ENCODE measurements around the gene TRABD2B.
A peak's percentile ranks its signal among the peaks of the same experiment; 100 is the strongest.

The TRABD2B gene

DNA sequence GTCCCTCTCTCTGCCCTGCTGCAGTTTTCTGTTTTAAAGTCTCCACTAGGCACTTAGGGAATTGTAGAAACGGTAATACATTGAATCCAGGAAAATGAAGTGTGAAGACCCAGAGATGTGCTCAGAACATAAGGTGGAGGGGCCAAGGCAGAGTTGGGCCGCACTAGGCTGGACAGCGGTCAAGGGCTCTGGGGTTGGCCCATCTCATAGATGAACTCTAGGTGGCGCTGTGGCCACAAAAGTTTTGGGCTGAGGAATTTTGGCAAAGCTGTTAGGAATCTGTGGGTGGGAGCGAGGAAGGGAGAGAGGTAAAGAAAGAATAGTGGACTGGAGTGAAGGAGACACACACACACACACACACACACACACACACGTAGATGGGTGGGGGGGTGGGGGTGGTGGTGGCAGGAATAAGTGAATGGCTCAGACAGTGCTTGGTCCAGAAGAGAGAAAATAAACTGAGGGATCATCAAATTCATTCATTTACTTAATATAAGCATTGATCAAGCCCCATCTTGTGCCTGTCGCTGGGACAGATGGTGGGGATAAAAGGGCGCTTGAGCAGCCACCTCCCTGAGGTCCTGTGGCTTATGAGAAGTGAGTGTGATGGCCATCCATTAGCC is 258.5 kb downstream of the TRABD2B start:
- peaks cover 0 to 2% (median 0%) of the 10 kb centered on the region in 3 experiments for H3K27me3 ChIP-seq (ENCODE audit: control insufficient read depth in 3 of 3, insufficient read depth in 3 of 3, low read depth in 1 of 3, low read length in 3 of 3)
- no peak overlapping the region for H3K9ac ChIP-seq (ENCODE audit: low read depth, low read length, poor library complexity)
- H3K4me2 ChIP-seq (ENCODE audit: insufficient read depth, low read length, poor library complexity, severe bottlenecking), result no peak overlapping the region
- no peaks in the 10 kb centered on the region for H3K36me3 ChIP-seq (replicated peaks in 1 of 2; ENCODE audit: control insufficient read depth in 2 of 2, insufficient read depth in 2 of 2, low read length in 2 of 2)
- no peak overlapping the region for H3K27ac ChIP-seq (replicated peaks; ENCODE audit: low read length)
- H3K4ac ChIP-seq (ENCODE audit: low read length), result no peak overlapping the region
- no peak overlapping the region for H4K91ac ChIP-seq (ENCODE audit: low read depth, low read length, poor library complexity)
- H2AK5ac ChIP-seq (ENCODE audit: low read depth, low read length), result no peak overlapping the region
- H3K14ac ChIP-seq (ENCODE audit: low read length), result no peak overlapping the region
- H4K8ac ChIP-seq (ENCODE audit: low read depth, low read length), result no peak overlapping the region
- H3K79me1 ChIP-seq (ENCODE audit: low read depth, low read length), result no peaks in the 10 kb centered on the region
- H3K9me3 ChIP-seq (replicated peaks in 1 of 2; ENCODE audit: control insufficient read depth in 2 of 2, insufficient read depth in 1 of 2, low read depth in 1 of 2, low read length in 2 of 2), result peaks cover 0 to 4% of the 10 kb centered on the region in 2 donors
- no peak overlapping the region for H2BK12ac ChIP-seq (ENCODE audit: low read length)
- no peak overlapping the region for H2BK15ac ChIP-seq (ENCODE audit: low read length)
- H3K23ac ChIP-seq (ENCODE audit: low read depth, low read length, poor library complexity), result no peak overlapping the region
- H3K4me3 ChIP-seq (ENCODE audit: low read length in 2 of 2), result no peak overlapping the region
- no peak overlapping the region for H2AFZ ChIP-seq (ENCODE audit: low read length)
- no peak overlapping the region for H2BK120ac ChIP-seq (ENCODE audit: low read depth, low read length)
- H3K4me1 ChIP-seq (ENCODE audit: control insufficient read depth in 2 of 2, insufficient read depth in 1 of 2, low read depth in 1 of 2, low read length in 2 of 2), result no peaks in the 10 kb centered on the region
- peak; percentile 78 for DNase-seq (ENCODE audit: low spot score)
- WGBS, 2 donors (ENCODE audit: extremely low coverage in 2 of 2, insufficient read length in 2 of 2, insufficient replicate concordance in 1 of 2), result no CpG with 5 or more reads among the region's 8 CpGs
- no peak overlapping the region for H2BK5ac ChIP-seq (ENCODE audit: low read length)
- H3K18ac ChIP-seq (ENCODE audit: low read length), result no peak overlapping the region

DNA sequence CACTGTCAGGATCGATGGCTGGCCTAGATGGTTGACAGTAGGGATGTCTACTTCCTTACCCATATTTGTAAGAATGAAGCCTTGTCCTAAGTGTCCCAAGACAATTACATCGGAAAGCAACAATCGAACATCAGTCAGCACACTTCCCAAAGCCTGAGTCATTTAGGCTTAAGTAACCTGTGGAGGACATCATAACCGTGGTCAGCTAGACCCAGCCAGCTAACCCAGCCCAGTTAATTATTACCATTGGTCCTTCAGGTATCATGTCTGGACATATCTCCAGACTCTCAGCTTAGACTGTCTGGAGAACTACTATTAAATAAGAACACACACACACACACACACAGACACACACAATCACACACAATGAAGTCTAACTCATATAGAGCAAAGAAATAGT is 264.7 kb downstream of the TRABD2B start:
- WGBS, 2 donors (ENCODE audit: extremely low coverage in 2 of 2, insufficient read length in 2 of 2, insufficient replicate concordance in 1 of 2), result no CpG with 5 or more reads among the region's 4 CpGs
- no peak overlapping the region for H3K4ac ChIP-seq (ENCODE audit: low read length)
- H4K8ac ChIP-seq (ENCODE audit: low read depth, low read length), result no peak overlapping the region
- no peaks in the 10 kb centered on the region for H3K4me1 ChIP-seq (ENCODE audit: control insufficient read depth in 2 of 2, insufficient read depth in 1 of 2, low read depth in 1 of 2, low read length in 2 of 2)
- no peak overlapping the region for H3K4me3 ChIP-seq (ENCODE audit: low read length in 2 of 2)
- no peak for DNase-seq (ENCODE audit: low spot score)
- H3K14ac ChIP-seq (ENCODE audit: low read length), result no peak overlapping the region
- H3K4me2 ChIP-seq (ENCODE audit: insufficient read depth, low read length, poor library complexity, severe bottlenecking), result no peak overlapping the region
- H3K9me3 ChIP-seq (replicated peaks in 1 of 2; ENCODE audit: control insufficient read depth in 2 of 2, insufficient read depth in 1 of 2, low read depth in 1 of 2, low read length in 2 of 2), result peaks cover 0 to 2% of the 10 kb centered on the region in 2 donors
- no peak overlapping the region for H2BK5ac ChIP-seq (ENCODE audit: low read length)
- H3K23ac ChIP-seq (ENCODE audit: low read depth, low read length, poor library complexity), result no peak overlapping the region
- H3K36me3 ChIP-seq (replicated peaks in 1 of 2; ENCODE audit: control insufficient read depth in 2 of 2, insufficient read depth in 2 of 2, low read length in 2 of 2), result no peaks in the 10 kb centered on the region
- peak overlapping the region; percentile 53 for H4K91ac ChIP-seq (ENCODE audit: low read depth, low read length, poor library complexity)
- H3K27ac ChIP-seq (replicated peaks; ENCODE audit: low read length), result no peak overlapping the region
- no peak overlapping the region for H2AFZ ChIP-seq (ENCODE audit: low read length)
- peaks cover 0 to 4% (median 2%) of the 10 kb centered on the region in 3 experiments for H3K27me3 ChIP-seq (ENCODE audit: control insufficient read depth in 3 of 3, insufficient read depth in 3 of 3, low read depth in 1 of 3, low read length in 3 of 3)
- no peak overlapping the region for H2BK15ac ChIP-seq (ENCODE audit: low read length)
- no peak overlapping the region for H3K9ac ChIP-seq (ENCODE audit: low read depth, low read length, poor library complexity)
- no peak overlapping the region for H2BK12ac ChIP-seq (ENCODE audit: low read length)
- H2AK5ac ChIP-seq (ENCODE audit: low read depth, low read length), result no peak overlapping the region
- H3K18ac ChIP-seq (ENCODE audit: low read length), result no peak overlapping the region
- no peak overlapping the region for H2BK120ac ChIP-seq (ENCODE audit: low read depth, low read length)
- H3K79me1 ChIP-seq (ENCODE audit: low read depth, low read length), result no peaks in the 10 kb centered on the region

DNA sequence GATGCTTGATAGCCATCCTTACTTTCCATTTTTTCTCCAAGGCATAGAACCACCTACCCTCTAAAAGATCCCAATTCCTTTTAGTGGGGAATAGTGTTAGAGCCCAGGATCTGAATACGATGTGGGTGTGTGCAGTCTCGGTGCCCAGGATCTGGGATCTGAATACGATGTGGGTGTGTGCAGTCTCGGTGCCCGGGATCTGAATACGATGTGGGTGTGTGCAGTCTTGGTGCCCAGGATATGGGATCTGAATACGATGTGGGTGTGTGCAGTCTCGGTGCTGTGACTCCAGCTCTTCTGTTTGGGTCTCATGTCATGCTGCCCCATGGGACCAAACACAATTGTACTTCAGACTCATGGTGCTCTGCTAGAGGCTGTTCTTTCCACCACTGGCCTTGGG is 265.5 kb downstream of the TRABD2B start:
- H3K9ac ChIP-seq (ENCODE audit: low read depth, low read length, poor library complexity), result no peak overlapping the region
- H4K91ac ChIP-seq (ENCODE audit: low read depth, low read length, poor library complexity), result no peak overlapping the region
- no peak overlapping the region for H3K23ac ChIP-seq (ENCODE audit: low read depth, low read length, poor library complexity)
- H3K4ac ChIP-seq (ENCODE audit: low read length), result no peak overlapping the region
- DNase-seq (ENCODE audit: low spot score), result no peak
- peaks cover 0 to 4% (median 3%) of the 10 kb centered on the region in 3 experiments for H3K27me3 ChIP-seq (ENCODE audit: control insufficient read depth in 3 of 3, insufficient read depth in 3 of 3, low read depth in 1 of 3, low read length in 3 of 3)
- H2AK5ac ChIP-seq (ENCODE audit: low read depth, low read length), result no peak overlapping the region
- H3K9me3 ChIP-seq (replicated peaks in 1 of 2; ENCODE audit: control insufficient read depth in 2 of 2, insufficient read depth in 1 of 2, low read depth in 1 of 2, low read length in 2 of 2), result no peaks in the 10 kb centered on the region
- no peaks in the 10 kb centered on the region for H3K79me1 ChIP-seq (ENCODE audit: low read depth, low read length)
- no peak overlapping the region for H3K4me3 ChIP-seq (ENCODE audit: low read length in 2 of 2)
- no peak overlapping the region for H2BK5ac ChIP-seq (ENCODE audit: low read length)
- no peak overlapping the region for H2BK120ac ChIP-seq (ENCODE audit: low read depth, low read length)
- no peaks in the 10 kb centered on the region for H3K36me3 ChIP-seq (replicated peaks in 1 of 2; ENCODE audit: control insufficient read depth in 2 of 2, insufficient read depth in 2 of 2, low read length in 2 of 2)
- H3K14ac ChIP-seq (ENCODE audit: low read length), result no peak overlapping the region
- H2BK15ac ChIP-seq (ENCODE audit: low read length), result no peak overlapping the region
- no peaks in the 10 kb centered on the region for H3K4me1 ChIP-seq (ENCODE audit: control insufficient read depth in 2 of 2, insufficient read depth in 1 of 2, low read depth in 1 of 2, low read length in 2 of 2)
- no peak overlapping the region for H3K27ac ChIP-seq (replicated peaks; ENCODE audit: low read length)
- H4K8ac ChIP-seq (ENCODE audit: low read depth, low read length), result no peak overlapping the region
- no peak overlapping the region for H3K4me2 ChIP-seq (ENCODE audit: insufficient read depth, low read length, poor library complexity, severe bottlenecking)
- no peak overlapping the region for H2AFZ ChIP-seq (ENCODE audit: low read length)
- no CpG with 5 or more reads among the region's 8 CpGs for WGBS, 2 donors (ENCODE audit: extremely low coverage in 2 of 2, insufficient read length in 2 of 2, insufficient replicate concordance in 1 of 2)
- H2BK12ac ChIP-seq (ENCODE audit: low read length), result no peak overlapping the region
- no peak overlapping the region for H3K18ac ChIP-seq (ENCODE audit: low read length)

DNA sequence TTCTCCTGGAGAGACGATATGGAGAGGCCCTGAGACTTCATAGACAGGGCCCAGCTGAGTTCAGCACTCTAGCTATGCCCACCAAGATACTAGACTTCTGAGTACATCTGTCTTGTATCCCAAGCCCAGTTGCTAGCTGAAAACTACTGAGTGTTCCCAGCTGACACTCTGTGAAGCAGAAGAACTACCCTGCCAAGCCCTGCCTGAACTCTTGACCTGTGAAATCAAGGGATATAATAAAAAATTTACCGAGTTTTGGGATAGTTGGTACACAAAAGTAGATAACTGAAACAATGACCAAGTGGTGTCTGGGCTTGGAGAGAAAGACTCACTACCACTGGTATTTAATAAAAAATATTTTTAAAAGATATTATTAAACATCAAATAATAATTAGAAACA is 267.5 kb downstream of the TRABD2B start:
- Histone ChIP-seq H3K9me3 (replicated peaks in 1 of 2; ENCODE audit: control insufficient read depth in 2 of 2, insufficient read depth in 1 of 2, low read depth in 1 of 2, low read length in 2 of 2) (no peaks in the 10 kb centered on the region), H2AFZ (ENCODE audit: low read length) (no peak overlapping the region), H3K27ac (replicated peaks; ENCODE audit: low read length) (no peak overlapping the region), H3K14ac (ENCODE audit: low read length) (no peak overlapping the region), H3K36me3 (replicated peaks in 1 of 2; ENCODE audit: control insufficient read depth in 2 of 2, insufficient read depth in 2 of 2, low read length in 2 of 2) (no peaks in the 10 kb centered on the region), H2BK120ac (ENCODE audit: low read depth, low read length) (no peak overlapping the region), H2BK12ac (ENCODE audit: low read length) (no peak overlapping the region), H3K4ac (ENCODE audit: low read length) (no peak overlapping the region), H2AK5ac (ENCODE audit: low read depth, low read length) (no peak overlapping the region), H3K79me1 (ENCODE audit: low read depth, low read length) (no peaks in the 10 kb centered on the region), H3K23ac (ENCODE audit: low read depth, low read length, poor library complexity) (no peak overlapping the region), H3K27me3 (ENCODE audit: control insufficient read depth in 3 of 3, insufficient read depth in 3 of 3, low read depth in 1 of 3, low read length in 3 of 3) (peaks cover 8 to 23% (median 17%) of the 10 kb centered on the region in 3 experiments), H4K91ac (ENCODE audit: low read depth, low read length, poor library complexity) (no peak overlapping the region), H4K8ac (ENCODE audit: low read depth, low read length) (no peak overlapping the region), H3K18ac (ENCODE audit: low read length) (no peak overlapping the region), H3K4me1 (ENCODE audit: control insufficient read depth in 2 of 2, insufficient read depth in 1 of 2, low read depth in 1 of 2, low read length in 2 of 2) (peaks cover 0 to 4% of the 10 kb centered on the region in 2 donors), H3K9ac (ENCODE audit: low read depth, low read length, poor library complexity) (no peak overlapping the region), H2BK5ac (ENCODE audit: low read length) (no peak overlapping the region), H3K4me2 (ENCODE audit: insufficient read depth, low read length, poor library complexity, severe bottlenecking) (no peak overlapping the region), H2BK15ac (ENCODE audit: low read length) (no peak overlapping the region), H3K4me3 (ENCODE audit: low read length in 2 of 2) (no peak overlapping the region)
- no peak for DNase-seq (ENCODE audit: low spot score)
- no CpG with 5 or more reads among the region's 2 CpGs for WGBS, 2 donors (ENCODE audit: extremely low coverage in 2 of 2, insufficient read length in 2 of 2, insufficient replicate concordance in 1 of 2)

All from neuronal stem cell (in vitro differentiated cells).